Uterus (tissue), 4 donors: ENCODE results near the gene EFHC2. TPM values are rescaled to one million over a fixed set of nuclear protein-coding genes. Genes with fewer than 3 reads are reported as not detected.

Experiments used
- DNase-seq, 2 donors: peaks; one replicate each; pipeline ENCODE4 v3.0.0-alpha.2; 2019 to 2020
- H3K27ac ChIP-seq, 2 donors: fragments of 200-600 bp; sonication (generic); 1 replicate in 1 of 2; 2 replicates in 1 of 2; pipeline ENCODE4 v1.5.1; 2016 to 2018
- H3K27me3 ChIP-seq, 2 donors: fragments of 200-600 bp; sonication (generic); one replicate each; pipeline ENCODE4 v1.5.1; 2018 to 2019; ENCODE audit warnings: control low read depth in 1 of 2
- H3K36me3 ChIP-seq, 2 donors: fragments of 200-600 bp; sonication (generic); one replicate each; pipeline ENCODE4 v1.5.1; 2019; ENCODE audit warnings: control low read depth in 1 of 2
- H3K4me1 ChIP-seq, 2 donors: fragments of 200-600 bp; sonication (generic); one replicate each; pipeline ENCODE4 v1.5.1; 2018 to 2019; ENCODE audit warnings: control low read depth in 1 of 2
- H3K4me3 ChIP-seq, 2 donors: fragments of 200-600 bp; sonication (generic); 1 replicate in 1 of 2; 2 replicates in 1 of 2; pipeline ENCODE4 v1.5.1; 2018 to 2019; ENCODE audit warnings: mild to moderate bottlenecking in 1 of 2
- H3K9me3 ChIP-seq, 2 donors: fragments of 200-600 bp; sonication (generic); one replicate each; pipeline ENCODE4 v1.5.1; 2019; ENCODE audit warnings: control low read depth in 1 of 2
- CTCF ChIP-seq, 4 experiments: fragments of 200-600 bp in 2 of 4; fragments of 450-650 bp in 2 of 4; sonication (generic) in 2 of 4; IDR thresholded peaks; one replicate each; pipeline ENCODE4 v1.5.1; 2016 to 2019; ENCODE audit warnings: antibody characterized with exemption in 4 of 4, mild to moderate bottlenecking in 2 of 4, moderate library complexity in 1 of 4
- POLR2A ChIP-seq, 2 donors: fragments of 450-650 bp; IDR thresholded peaks; one replicate each; pipeline ENCODE4 v1.6.1; 2016; ENCODE audit warnings: antibody characterized with exemption in 2 of 2, mild to moderate bottlenecking in 1 of 2, moderate library complexity in 1 of 2
- intact Hi-C: fragments of 100-400 bp; cut with DNase I; formaldehyde crosslinking; loops from one replicate; pipeline ENCODE4 v1.15.1; 2023; ENCODE audit warnings: low total_unique reads
- total RNA-seq, 4 donors: library from RNA; depleted of rRNA in 3 of 4; stranded (reverse); fragments of >200 nt in 3 of 4; gene quantifications; one replicate each; pipeline versions ENCODE4 v1.1.0 to v1.2.4, GENCODE V29; 2014 to 2023
- donor health status: DM: yes; HTN: yes; CAD: no.

EFHC2 gene
- total RNA-seq, 4 donors from 2014 or later = 0.59 to 6.4 (median 4.1) TPM

- H3K9me3 ChIP-seq = no peaks in the 10 kb centered on the region
- no peaks in the 10 kb centered on the region for H3K36me3 ChIP-seq
- H3K27me3 ChIP-seq = no peaks in the 10 kb centered on the region
- no peak for TF ChIP-seq CTCF (IDR thresholded peaks at IDR 0.05)
- no peak for TF ChIP-seq POLR2A (IDR thresholded peaks at IDR 0.05)
- no peak for DNase-seq
- no peak overlapping the region for H3K4me3 ChIP-seq
- no peaks in the 10 kb centered on the region for H3K4me1 ChIP-seq
- intact Hi-C loops = no loop called here
- peak overlapping the region in 1 of 2 donors; percentile 21 for H3K27ac ChIP-seq
Observed at GRCh38 chrX:44349561-44349960, 6.1 kb upstream of the EFHC2 start.

- no peaks in the 10 kb centered on the region for H3K9me3 ChIP-seq
- H3K4me3 ChIP-seq = peak overlapping the region in 1 of 2 donors; percentile 2
- H3K27ac ChIP-seq = peak overlapping the region; percentile 60 to 61
- TF ChIP-seq POLR2A (IDR thresholded peaks at IDR 0.05) (no peak), CTCF (IDR thresholded peaks at IDR 0.05) (no peak)
- no peaks in the 10 kb centered on the region for H3K27me3 ChIP-seq
- H3K4me1 ChIP-seq = no peaks in the 10 kb centered on the region
- H3K36me3 ChIP-seq = no peaks in the 10 kb centered on the region
- DNase-seq = no peak
- intact Hi-C loops = no loop called here
Observed at GRCh38 chrX:44344687-44345086, 1.2 kb upstream of the EFHC2 start.

- peak overlapping the region; percentile 60 to 61 for H3K27ac ChIP-seq
- DNase-seq = peak in 1 of 2 donors; percentile 18
- no peaks in the 10 kb centered on the region for H3K27me3 ChIP-seq
- TF ChIP-seq CTCF (IDR thresholded peaks at IDR 0.05) (no peak), POLR2A (IDR thresholded peaks at IDR 0.05) (no peak)
- H3K4me3 ChIP-seq = peak overlapping the region in 1 of 2 donors; percentile 2
- H3K36me3 ChIP-seq = no peaks in the 10 kb centered on the region
- no peaks in the 10 kb centered on the region for H3K9me3 ChIP-seq
- intact Hi-C loops = no loop called here
- H3K4me1 ChIP-seq = no peaks in the 10 kb centered on the region
Observed at GRCh38 chrX:44344194-44344593, 722 bp upstream of the EFHC2 start.

- TF ChIP-seq CTCF (IDR thresholded peaks at IDR 0.05) (no peak), POLR2A (IDR thresholded peaks at IDR 0.05) (no peak)
- Histone ChIP-seq H3K4me3 (peak overlapping the region; percentile 34 to 39), H3K9me3 (no peaks in the 10 kb centered on the region), H3K36me3 (no peaks in the 10 kb centered on the region), H3K27ac (peak overlapping the region; percentile 60 to 61), H3K4me1 (no peaks in the 10 kb centered on the region), H3K27me3 (no peaks in the 10 kb centered on the region)
- DNase-seq = no peak
- intact Hi-C loops = no loop called here
Observed at GRCh38 chrX:44342866-44343265, 606 bp downstream of the EFHC2 start.

GRCh38 chrX:44338361-44338760 is 5.1 kb downstream of the EFHC2 start:
- no peak for DNase-seq
- Histone ChIP-seq H3K4me1 (no peaks in the 10 kb centered on the region), H3K27me3 (no peaks in the 10 kb centered on the region), H3K4me3 (no peak overlapping the region), H3K36me3 (no peaks in the 10 kb centered on the region), H3K27ac (no peak overlapping the region), H3K9me3 (no peaks in the 10 kb centered on the region)
- intact Hi-C loops = no loop called here
- TF ChIP-seq CTCF (IDR thresholded peaks at IDR 0.05) = no peak
- TF ChIP-seq POLR2A (IDR thresholded peaks at IDR 0.05) = no peak
